Ectodermal cell (in vitro differentiated cells): ENCODE measurements around the gene SMAD6.
A peak's percentile ranks its signal among the peaks of the same experiment; 100 is the strongest.

Experiments used
- H3K27ac ChIP-seq: 2 replicates; pipeline ENCODE4 v1.7.0; 2013; ENCODE audit warnings: mild to moderate bottlenecking, low read depth, low read length; ENCODE audit not compliant: insufficient read depth, poor library complexity, severe bottlenecking
- H3K27me3 ChIP-seq: 2 replicates; pipeline ENCODE4 v1.7.0; 2013; ENCODE audit warnings: mild to moderate bottlenecking, low read length; ENCODE audit not compliant: insufficient read depth, control insufficient read depth, poor library complexity, severe bottlenecking
- H3K36me3 ChIP-seq: one replicate; pipeline ENCODE4 v1.7.0; 2013; ENCODE audit warnings: low read length; ENCODE audit not compliant: control insufficient read depth, insufficient read depth
- H3K4me1 ChIP-seq: one replicate; pipeline ENCODE4 v1.7.0; 2013; ENCODE audit warnings: low read length; ENCODE audit not compliant: control insufficient read depth, insufficient read depth
- H3K4me3 ChIP-seq: 2 replicates; pipeline ENCODE4 v1.7.0; 2013; ENCODE audit warnings: low read depth, low read length, control low read depth; ENCODE audit not compliant: insufficient read depth
- H3K9me3 ChIP-seq: 2 replicates; pipeline ENCODE4 v1.7.0; 2013; ENCODE audit warnings: mild to moderate bottlenecking, low read length, moderate library complexity; ENCODE audit not compliant: control insufficient read depth
- WGBS, 2 experiments: methylation state at CpG; one replicate each; pipeline ENCODE4 v1.1.7; 2013; ENCODE audit warnings: missing lambda C conversion rate in 2 of 2; 5-methylcytosine and 5-hydroxymethylcytosine counted together

The SMAD6 gene

GRCh38 chr15:66789029-66790025, 87.3 kb downstream of the SMAD6 start:
- no peaks in the 10 kb centered on the region for H3K4me1 ChIP-seq
- 94% methylated on average over 5 of the region's 5 CpGs for WGBS, 2 experiments
- H3K4me3 ChIP-seq = no peak overlapping the region
- H3K27ac ChIP-seq = no peak overlapping the region
- H3K27me3 ChIP-seq = no peaks in the 10 kb centered on the region
- H3K36me3 ChIP-seq = no peaks in the 10 kb centered on the region
- H3K9me3 ChIP-seq = no peaks in the 10 kb centered on the region

- no peaks in the 10 kb centered on the region for H3K27me3 ChIP-seq
- H3K4me1 ChIP-seq = no peaks in the 10 kb centered on the region
- H3K27ac ChIP-seq = no peak overlapping the region
- no peaks in the 10 kb centered on the region for H3K36me3 ChIP-seq
- WGBS, 2 experiments = 91 to 93% methylated on average over 10 of the region's 10 CpGs
- H3K9me3 ChIP-seq = no peaks in the 10 kb centered on the region
- no peak overlapping the region for H3K4me3 ChIP-seq
These were observed 93.8 kb downstream of the SMAD6 start for GRCh38 chr15:66795851-66796250.

GRCh38 chr15:66796343-66796742, 94.3 kb downstream of the SMAD6 start:
- H3K4me1 ChIP-seq = no peaks in the 10 kb centered on the region
- H3K4me3 ChIP-seq = no peak overlapping the region
- 90 to 100% methylated on average over 1 of the region's 1 CpG for WGBS, 2 experiments
- no peaks in the 10 kb centered on the region for H3K36me3 ChIP-seq
- H3K27me3 ChIP-seq = no peaks in the 10 kb centered on the region
- no peaks in the 10 kb centered on the region for H3K9me3 ChIP-seq
- no peak overlapping the region for H3K27ac ChIP-seq

GRCh38 chr15:66797921-66798320, 95.9 kb downstream of the SMAD6 start:
- H3K36me3 ChIP-seq = no peaks in the 10 kb centered on the region
- no peaks in the 10 kb centered on the region for H3K9me3 ChIP-seq
- peaks cover 12% of the 10 kb centered on the region for H3K4me1 ChIP-seq
- WGBS, 2 experiments = 81% methylated on average over 7 of the region's 7 CpGs
- no peaks in the 10 kb centered on the region for H3K27me3 ChIP-seq
- no peak overlapping the region for H3K4me3 ChIP-seq
- H3K27ac ChIP-seq = no peak overlapping the region

- H3K36me3 ChIP-seq = no peaks in the 10 kb centered on the region
- H3K9me3 ChIP-seq = no peaks in the 10 kb centered on the region
- no peak overlapping the region for H3K4me3 ChIP-seq
- no peak overlapping the region for H3K27ac ChIP-seq
- H3K4me1 ChIP-seq = peaks cover 18% of the 10 kb centered on the region
- no peaks in the 10 kb centered on the region for H3K27me3 ChIP-seq
- WGBS, 2 experiments = 90 to 93% methylated on average over 8 to 9 of the region's 10 CpGs
These were observed 96.5 kb downstream of the SMAD6 start for GRCh38 chr15:66798426-66799061.

- 95 to 97% methylated on average over 3 to 4 of the region's 4 CpGs for WGBS, 2 experiments
- Histone ChIP-seq H3K36me3 (no peaks in the 10 kb centered on the region), H3K27ac (no peak overlapping the region), H3K9me3 (no peaks in the 10 kb centered on the region), H3K4me3 (no peak overlapping the region), H3K4me1 (peaks cover 25% of the 10 kb centered on the region), H3K27me3 (no peaks in the 10 kb centered on the region)
These were observed 97.2 kb downstream of the SMAD6 start for GRCh38 chr15:66799242-66799641.

- no peaks in the 10 kb centered on the region for H3K27me3 ChIP-seq
- H3K4me1 ChIP-seq = peaks cover 28% of the 10 kb centered on the region
- H3K9me3 ChIP-seq = no peaks in the 10 kb centered on the region
- no peak overlapping the region for H3K4me3 ChIP-seq
- no peaks in the 10 kb centered on the region for H3K36me3 ChIP-seq
- H3K27ac ChIP-seq = peak overlapping the region; percentile 2
- 79 to 81% methylated on average over 11 of the region's 11 CpGs for WGBS, 2 experiments
These were observed 98.7 kb downstream of the SMAD6 start for GRCh38 chr15:66800584-66801235.

- no peak overlapping the region for H3K27ac ChIP-seq
- peaks cover 28% of the 10 kb centered on the region for H3K4me1 ChIP-seq
- no peaks in the 10 kb centered on the region for H3K27me3 ChIP-seq
- no peak overlapping the region for H3K4me3 ChIP-seq
- 50 to 67% methylated on average over 2 to 3 of the region's 3 CpGs for WGBS, 2 experiments
- no peaks in the 10 kb centered on the region for H3K9me3 ChIP-seq
- H3K36me3 ChIP-seq = no peaks in the 10 kb centered on the region
These were observed 99.2 kb downstream of the SMAD6 start for GRCh38 chr15:66801266-66801665.

- Histone ChIP-seq H3K36me3 (no peaks in the 10 kb centered on the region), H3K4me3 (no peak overlapping the region), H3K27me3 (no peaks in the 10 kb centered on the region), H3K9me3 (no peaks in the 10 kb centered on the region), H3K27ac (peak overlapping the region; percentile 58), H3K4me1 (peaks cover 28% of the 10 kb centered on the region)
- WGBS, 2 experiments = 84 to 88% methylated on average over 13 of the region's 13 CpGs
These were observed 100.3 kb downstream of the SMAD6 start for GRCh38 chr15:66802025-66803001.
